ENCODE data around the gene CTBS. TPM values are rescaled to one million over a fixed set of nuclear protein-coding genes. Genes with fewer than 3 reads are reported as not detected.

CTBS gene
- total RNA-seq, 1 experiment from 2014 or later, result 19.2 TPM

DNA sequence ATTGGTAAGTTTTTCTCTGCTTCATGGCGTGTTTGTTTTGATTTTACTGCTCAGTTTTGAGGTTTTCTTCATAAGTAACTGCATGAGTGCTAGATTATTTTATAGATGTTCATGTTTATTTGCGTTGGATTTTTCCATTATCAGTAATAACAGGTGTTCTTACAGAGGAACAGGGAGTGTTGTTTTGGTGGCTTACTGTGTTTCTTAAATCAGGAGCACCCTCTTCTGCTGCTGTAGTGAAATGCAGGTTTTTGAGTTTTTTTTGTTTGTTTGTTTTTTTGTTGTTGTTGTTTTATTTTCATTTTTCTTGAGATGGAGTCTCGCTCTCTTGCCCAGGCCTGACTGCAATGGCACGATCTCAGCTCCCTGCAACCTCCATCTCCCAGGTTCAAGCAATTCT, 32.6 kb downstream of the CTBS start:
- Histone ChIP-seq H3K4me2 (ENCODE audit: low read depth, low read length, poor library complexity, severe bottlenecking) (no peak overlapping the region), H3K36me3 (ENCODE audit: insufficient read depth, low read length) (no peaks in the 10 kb centered on the region), H3K4me1 (ENCODE audit: low read length) (no peaks in the 10 kb centered on the region), H3K9me2 (replicated peaks; ENCODE audit: insufficient read depth, low read length) (no peaks in the 10 kb centered on the region), H3K79me2 (ENCODE audit: low read length) (no peaks in the 10 kb centered on the region), H3K9ac (ENCODE audit: low read length) (no peak overlapping the region), H3K9me3 (ENCODE audit: low read length) (no peaks in the 10 kb centered on the region), H3K27ac (ENCODE audit: low read length) (no peak overlapping the region), H2AFZ (ENCODE audit: low read length) (no peak overlapping the region), H3K4me3 (ENCODE audit: low read length) (no peak overlapping the region), H3K27me3 (ENCODE audit: low read length) (no peaks in the 10 kb centered on the region), H4K20me1 (ENCODE audit: insufficient read depth, low read depth, low read length) (no peaks in the 10 kb centered on the region)
- no peak for DNase-seq

- Histone ChIP-seq H3K27ac (ENCODE audit: low read length) (no peak overlapping the region), H3K36me3 (ENCODE audit: insufficient read depth, low read length) (no peaks in the 10 kb centered on the region), H3K9ac (ENCODE audit: low read length) (no peak overlapping the region), H3K4me3 (ENCODE audit: low read length) (no peak overlapping the region), H4K20me1 (ENCODE audit: insufficient read depth, low read depth, low read length) (no peaks in the 10 kb centered on the region), H3K9me3 (ENCODE audit: low read length) (no peaks in the 10 kb centered on the region), H3K79me2 (ENCODE audit: low read length) (no peaks in the 10 kb centered on the region), H3K27me3 (ENCODE audit: low read length) (no peaks in the 10 kb centered on the region), H3K4me1 (ENCODE audit: low read length) (no peaks in the 10 kb centered on the region), H3K9me2 (replicated peaks; ENCODE audit: insufficient read depth, low read length) (no peaks in the 10 kb centered on the region), H2AFZ (ENCODE audit: low read length) (no peak overlapping the region), H3K4me2 (ENCODE audit: low read depth, low read length, poor library complexity, severe bottlenecking) (no peak overlapping the region)
- DNase-seq, result no peak
Observed at GRCh38 chr1:84540759-84541158, 33.5 kb downstream of the CTBS start.

DNA sequence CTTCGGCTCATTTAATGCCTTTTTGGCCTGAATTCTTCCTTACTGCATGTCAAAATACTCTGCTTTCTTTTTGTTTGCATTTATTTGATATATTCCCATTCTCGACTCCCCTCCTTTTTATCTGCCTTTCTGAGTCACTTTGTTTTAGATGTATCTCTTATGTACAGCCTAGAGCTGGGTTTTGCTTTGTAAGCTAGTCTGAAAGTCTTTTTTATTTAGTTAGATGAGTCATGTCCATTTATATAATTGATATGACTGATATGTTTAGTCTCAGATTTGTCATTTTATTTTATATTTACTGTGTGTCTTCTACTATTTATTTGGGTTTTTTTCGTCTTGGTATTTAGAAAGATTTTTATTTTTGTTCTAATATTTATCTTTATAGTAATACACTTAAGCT, 34.3 kb downstream of the CTBS start:
- Histone ChIP-seq H3K36me3 (ENCODE audit: insufficient read depth, low read length) (no peaks in the 10 kb centered on the region), H2AFZ (ENCODE audit: low read length) (no peak overlapping the region), H3K79me2 (ENCODE audit: low read length) (no peaks in the 10 kb centered on the region), H4K20me1 (ENCODE audit: insufficient read depth, low read depth, low read length) (no peaks in the 10 kb centered on the region), H3K9ac (ENCODE audit: low read length) (no peak overlapping the region), H3K9me3 (ENCODE audit: low read length) (no peaks in the 10 kb centered on the region), H3K4me1 (ENCODE audit: low read length) (no peaks in the 10 kb centered on the region), H3K27ac (ENCODE audit: low read length) (no peak overlapping the region), H3K27me3 (ENCODE audit: low read length) (no peaks in the 10 kb centered on the region), H3K4me3 (ENCODE audit: low read length) (no peak overlapping the region), H3K9me2 (replicated peaks; ENCODE audit: insufficient read depth, low read length) (no peaks in the 10 kb centered on the region), H3K4me2 (ENCODE audit: low read depth, low read length, poor library complexity, severe bottlenecking) (no peak overlapping the region)
- no peak for DNase-seq

DNA sequence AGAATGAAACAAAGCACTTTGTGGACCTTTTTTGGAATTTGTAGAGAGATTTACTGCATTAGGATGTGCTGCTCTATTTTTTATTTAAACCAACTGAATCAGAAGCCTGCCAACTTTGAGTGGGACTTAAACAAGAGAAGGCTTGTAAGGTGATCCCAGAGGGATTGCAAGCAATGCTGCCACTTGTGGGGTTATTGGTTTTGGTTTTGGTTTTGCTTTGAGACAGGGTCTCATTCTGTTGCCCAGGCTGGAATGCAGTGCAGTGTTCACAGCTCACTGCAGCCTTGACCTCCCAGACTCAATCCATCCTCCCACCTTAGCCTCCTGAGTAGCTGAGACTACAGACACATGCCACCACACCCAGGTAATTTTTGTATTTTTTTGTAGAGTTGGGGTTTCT, 35.6 kb downstream of the CTBS start:
- no peaks in the 10 kb centered on the region for H3K27me3 ChIP-seq (ENCODE audit: low read length)
- H3K79me2 ChIP-seq (ENCODE audit: low read length), result no peaks in the 10 kb centered on the region
- no peak overlapping the region for H3K4me3 ChIP-seq (ENCODE audit: low read length)
- no peaks in the 10 kb centered on the region for H3K4me1 ChIP-seq (ENCODE audit: low read length)
- no peaks in the 10 kb centered on the region for H4K20me1 ChIP-seq (ENCODE audit: insufficient read depth, low read depth, low read length)
- no peaks in the 10 kb centered on the region for H3K9me3 ChIP-seq (ENCODE audit: low read length)
- no peak overlapping the region for H3K27ac ChIP-seq (ENCODE audit: low read length)
- DNase-seq, result no peak
- no peaks in the 10 kb centered on the region for H3K36me3 ChIP-seq (ENCODE audit: insufficient read depth, low read length)
- no peak overlapping the region for H3K4me2 ChIP-seq (ENCODE audit: low read depth, low read length, poor library complexity, severe bottlenecking)
- H3K9ac ChIP-seq (ENCODE audit: low read length), result no peak overlapping the region
- H2AFZ ChIP-seq (ENCODE audit: low read length), result no peak overlapping the region
- H3K9me2 ChIP-seq (replicated peaks; ENCODE audit: insufficient read depth, low read length), result no peaks in the 10 kb centered on the region

GRCh38 chr1:84525779-84526178, 48.5 kb downstream of the CTBS start:
- DNase-seq, result no peak
- no peaks in the 10 kb centered on the region for H3K9me3 ChIP-seq (ENCODE audit: low read length)
- H3K4me2 ChIP-seq (ENCODE audit: low read depth, low read length, poor library complexity, severe bottlenecking), result no peak overlapping the region
- no peak overlapping the region for H3K27ac ChIP-seq (ENCODE audit: low read length)
- H3K4me3 ChIP-seq (ENCODE audit: low read length), result no peak overlapping the region
- no peak overlapping the region for H2AFZ ChIP-seq (ENCODE audit: low read length)
- no peaks in the 10 kb centered on the region for H3K9me2 ChIP-seq (replicated peaks; ENCODE audit: insufficient read depth, low read length)
- no peak overlapping the region for H3K9ac ChIP-seq (ENCODE audit: low read length)
- H3K36me3 ChIP-seq (ENCODE audit: insufficient read depth, low read length), result no peaks in the 10 kb centered on the region
- no peaks in the 10 kb centered on the region for H3K79me2 ChIP-seq (ENCODE audit: low read length)
- no peaks in the 10 kb centered on the region for H3K4me1 ChIP-seq (ENCODE audit: low read length)
- H4K20me1 ChIP-seq (ENCODE audit: insufficient read depth, low read depth, low read length), result no peaks in the 10 kb centered on the region
- no peaks in the 10 kb centered on the region for H3K27me3 ChIP-seq (ENCODE audit: low read length)

- H2AFZ ChIP-seq (ENCODE audit: low read length), result no peak overlapping the region
- H3K9me2 ChIP-seq (replicated peaks; ENCODE audit: insufficient read depth, low read length), result no peaks in the 10 kb centered on the region
- H3K4me3 ChIP-seq (ENCODE audit: low read length), result no peak overlapping the region
- DNase-seq, result no peak
- no peak overlapping the region for H3K4me2 ChIP-seq (ENCODE audit: low read depth, low read length, poor library complexity, severe bottlenecking)
- no peak overlapping the region for H3K27ac ChIP-seq (ENCODE audit: low read length)
- H3K27me3 ChIP-seq (ENCODE audit: low read length), result no peaks in the 10 kb centered on the region
- H3K79me2 ChIP-seq (ENCODE audit: low read length), result no peaks in the 10 kb centered on the region
- H3K9me3 ChIP-seq (ENCODE audit: low read length), result no peaks in the 10 kb centered on the region
- no peaks in the 10 kb centered on the region for H4K20me1 ChIP-seq (ENCODE audit: insufficient read depth, low read depth, low read length)
- H3K36me3 ChIP-seq (ENCODE audit: insufficient read depth, low read length), result no peaks in the 10 kb centered on the region
- H3K4me1 ChIP-seq (ENCODE audit: low read length), result no peaks in the 10 kb centered on the region
- H3K9ac ChIP-seq (ENCODE audit: low read length), result no peak overlapping the region
Observed at GRCh38 chr1:84524590-84524989, 49.6 kb downstream of the CTBS start.

DNA sequence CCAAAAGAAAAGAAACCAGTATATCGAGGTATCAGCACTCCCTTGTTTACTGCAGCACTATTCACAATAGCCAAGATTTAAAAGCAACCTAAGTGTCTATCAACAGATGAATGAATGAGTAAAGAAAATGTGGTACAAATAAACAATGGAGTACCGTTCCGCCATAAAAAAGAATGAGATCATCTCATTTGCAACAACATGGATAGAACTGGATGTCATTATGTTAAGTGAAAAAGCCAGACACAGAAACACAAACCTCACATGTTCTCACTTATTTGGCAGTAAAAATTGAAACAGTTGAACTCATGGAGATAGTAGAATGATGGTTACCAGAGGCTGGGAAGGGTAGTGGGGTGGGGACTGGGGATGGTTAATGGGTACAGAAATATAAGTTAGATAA, 63.6 kb downstream of the CTBS start:
- H3K36me3 ChIP-seq (ENCODE audit: insufficient read depth, low read length), result no peaks in the 10 kb centered on the region
- DNase-seq, result no peak
- peaks cover 8% of the 10 kb centered on the region for H3K4me1 ChIP-seq (ENCODE audit: low read length)
- no peaks in the 10 kb centered on the region for H3K27me3 ChIP-seq (ENCODE audit: low read length)
- H3K9me3 ChIP-seq (ENCODE audit: low read length), result no peaks in the 10 kb centered on the region
- H3K79me2 ChIP-seq (ENCODE audit: low read length), result peaks cover under 1% of the 10 kb centered on the region; the same call in 1 of the 2 replicates
- no peak overlapping the region for H3K27ac ChIP-seq (ENCODE audit: low read length)
- H3K9me2 ChIP-seq (replicated peaks; ENCODE audit: insufficient read depth, low read length), result no peaks in the 10 kb centered on the region
- no peak overlapping the region for H2AFZ ChIP-seq (ENCODE audit: low read length)
- H3K9ac ChIP-seq (ENCODE audit: low read length), result no peak overlapping the region
- no peaks in the 10 kb centered on the region for H4K20me1 ChIP-seq (ENCODE audit: insufficient read depth, low read depth, low read length)
- no peak overlapping the region for H3K4me2 ChIP-seq (ENCODE audit: low read depth, low read length, poor library complexity, severe bottlenecking)
- H3K4me3 ChIP-seq (ENCODE audit: low read length), result no peak overlapping the region

DNA sequence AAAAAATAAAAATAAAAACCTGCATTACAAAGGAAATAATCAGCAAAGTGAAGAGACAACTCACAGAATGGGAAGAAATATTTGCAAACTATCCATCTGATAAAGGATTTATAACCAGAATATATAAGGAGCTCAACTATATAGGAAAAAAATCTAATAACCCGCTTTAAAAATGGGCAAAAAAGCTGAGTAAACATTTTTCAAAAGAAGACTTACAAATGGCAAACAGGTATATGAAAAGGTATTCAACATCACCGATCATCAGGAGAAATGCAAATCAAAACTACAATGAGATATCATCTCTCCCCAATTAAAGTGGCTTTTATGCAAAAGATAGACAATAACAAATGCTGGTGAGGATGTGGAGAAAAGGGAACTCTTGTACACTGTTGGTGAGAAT, 64.1 kb downstream of the CTBS start:
- H3K9me3 ChIP-seq (ENCODE audit: low read length), result no peaks in the 10 kb centered on the region

GRCh38 chr1:84509029-84509428, 65.2 kb downstream of the CTBS start:
- Histone ChIP-seq H3K79me2 (ENCODE audit: low read length) (peaks cover 17% of the 10 kb centered on the region), H3K4me3 (ENCODE audit: low read length) (no peak overlapping the region), H3K9me3 (ENCODE audit: low read length) (no peaks in the 10 kb centered on the region), H3K9ac (ENCODE audit: low read length) (no peak overlapping the region), H3K27me3 (ENCODE audit: low read length) (no peaks in the 10 kb centered on the region), H3K4me1 (ENCODE audit: low read length) (peaks cover 17% of the 10 kb centered on the region), H2AFZ (ENCODE audit: low read length) (no peak overlapping the region), H4K20me1 (ENCODE audit: insufficient read depth, low read depth, low read length) (peaks cover 7% of the 10 kb centered on the region; the same call in 1 of the 2 replicates), H3K4me2 (ENCODE audit: low read depth, low read length, poor library complexity, severe bottlenecking) (no peak overlapping the region), H3K36me3 (ENCODE audit: insufficient read depth, low read length) (no peaks in the 10 kb centered on the region), H3K27ac (ENCODE audit: low read length) (no peak overlapping the region), H3K9me2 (replicated peaks; ENCODE audit: insufficient read depth, low read length) (no peaks in the 10 kb centered on the region)
- no peak for DNase-seq

More for the DNA sequence above, 64.1 kb downstream of the CTBS start:
- DNase-seq, result no peak
- peaks cover 5% of the 10 kb centered on the region for H3K79me2 ChIP-seq (ENCODE audit: low read length)
- H3K4me2 ChIP-seq (ENCODE audit: low read depth, low read length, poor library complexity, severe bottlenecking), result no peak overlapping the region
- peaks cover 8% of the 10 kb centered on the region for H3K4me1 ChIP-seq (ENCODE audit: low read length)
- H3K36me3 ChIP-seq (ENCODE audit: insufficient read depth, low read length), result no peaks in the 10 kb centered on the region
- no peak overlapping the region for H3K4me3 ChIP-seq (ENCODE audit: low read length)
- no peak overlapping the region for H2AFZ ChIP-seq (ENCODE audit: low read length)
- no peak overlapping the region for H3K9ac ChIP-seq (ENCODE audit: low read length)
- H3K9me2 ChIP-seq (replicated peaks; ENCODE audit: insufficient read depth, low read length), result no peaks in the 10 kb centered on the region
- H4K20me1 ChIP-seq (ENCODE audit: insufficient read depth, low read depth, low read length), result no peaks in the 10 kb centered on the region
- H3K27ac ChIP-seq (ENCODE audit: low read length), result no peak overlapping the region
- H3K27me3 ChIP-seq (ENCODE audit: low read length), result no peaks in the 10 kb centered on the region

Measured in Karpas-422 (cell line).